OCI-LY3 (cell line): ENCODE results near the gene PCNX2.

Experiments
- CTCF ChIP-seq: fragments of 200-600, 300-600 bp; sonication (generic); IDR thresholded peaks from 2 replicates; pipeline ENCODE4 v1.5.1; 2014; ENCODE audit warnings: antibody characterized with exemption, low read length, low read depth
- EZH2phosphoT487 ChIP-seq: fragments of 200-600 bp; shearing (Covaris generic); IDR thresholded peaks from 2 replicates; pipeline ENCODE4 v1.6.1; 2018; ENCODE audit warnings: antibody characterized with exemption, mixed run types, low read depth

DNA sequence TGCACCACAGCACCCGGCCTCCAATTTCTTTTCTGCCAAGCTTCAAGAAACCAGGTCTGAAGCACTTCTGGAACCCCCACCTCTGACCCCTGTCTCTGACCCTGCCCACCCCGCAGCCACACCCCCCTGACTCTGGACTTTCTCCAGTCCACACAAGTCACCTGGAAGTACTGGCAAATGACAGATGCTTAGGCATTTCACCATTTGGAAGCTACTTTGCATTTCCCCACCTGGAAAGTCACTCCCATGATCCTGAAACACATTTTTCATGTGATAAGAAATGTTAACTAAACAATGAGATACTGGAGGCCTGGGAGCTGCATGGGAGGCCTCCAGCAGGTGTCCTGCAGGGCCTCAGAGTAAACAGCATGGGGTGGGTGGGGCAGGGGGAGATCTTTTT lies 299.4 kb downstream of the PCNX2 start:
- TF ChIP-seq CTCF (no peak), EZH2phosphoT487 (no peak)
